SJSA1 (cell line): ENCODE results near the gene MYO7A. TPM values are rescaled to one million over a fixed set of nuclear protein-coding genes. Genes with fewer than 3 reads are reported as not detected.
A peak's percentile ranks its signal among the peaks of the same experiment; 100 is the strongest.

Source experiments
- DNase-seq, 2 experiments: peaks; one replicate each; pipeline ENCODE4 v3.0.0-alpha.2; 2015 to 2020; ENCODE audit warnings: low spot score in 2 of 2, low read depth in 1 of 2
- H3K27ac ChIP-seq: fragments of 250-450 bp; sonication (Bioruptor Pico); 2 replicates; pipeline ENCODE4 v1.5.1; 2020; ENCODE audit warnings: mild to moderate bottlenecking, moderate library complexity
- H3K27me3 ChIP-seq: fragments of 250-450 bp; sonication (Bioruptor Pico); replicated peaks from 2 replicates; pipeline ENCODE4 v1.5.1; 2020; ENCODE audit warnings: mild to moderate bottlenecking, moderate library complexity
- H3K36me3 ChIP-seq: fragments of 250-450 bp; sonication (Bioruptor Pico); 2 replicates; pipeline ENCODE4 v1.5.1; 2020; ENCODE audit warnings: mild to moderate bottlenecking
- H3K4me1 ChIP-seq: fragments of 250-450 bp; sonication (Bioruptor Pico); replicated peaks from 2 replicates; pipeline ENCODE4 v1.6.1; 2021; ENCODE audit warnings: mild to moderate bottlenecking
- H3K4me3 ChIP-seq: fragments of 250-450 bp; sonication (Bioruptor Pico); 2 replicates; pipeline ENCODE4 v1.5.1; 2020; ENCODE audit warnings: mild to moderate bottlenecking
- H3K9me3 ChIP-seq: fragments of 250-450 bp; sonication (Bioruptor Pico); replicated peaks from 2 replicates; pipeline ENCODE4 v1.5.1; 2020; ENCODE audit warnings: mild to moderate bottlenecking
- total RNA-seq: library from RNA; depleted of rRNA; stranded (reverse); fragments of >200 nt; shearing (Covaris generic); gene quantifications from 2 replicates; pipeline ENCODE4 v1.2.3, GENCODE V29; 2014

The MYO7A gene
- total RNA-seq, 1 experiment from 2014 or later, result not detected

GRCh38 chr11:77131560-77131959, 3.5 kb downstream of the MYO7A start:
- Histone ChIP-seq H3K4me1 (peaks cover 18% of the 10 kb centered on the region), H3K36me3 (no peaks in the 10 kb centered on the region), H3K9me3 (no peaks in the 10 kb centered on the region), H3K27ac (no peak overlapping the region), H3K4me3 (no peak overlapping the region), H3K27me3 (no peaks in the 10 kb centered on the region)
- no peak for DNase-seq

GRCh38 chr11:77135069-77135468, 7.0 kb downstream of the MYO7A start:
- H3K36me3 ChIP-seq, result no peaks in the 10 kb centered on the region
- H3K27me3 ChIP-seq, result no peaks in the 10 kb centered on the region
- H3K4me1 ChIP-seq, result peaks cover 5% of the 10 kb centered on the region
- no peak overlapping the region for H3K4me3 ChIP-seq
- DNase-seq, result no peak
- H3K9me3 ChIP-seq, result no peaks in the 10 kb centered on the region
- no peak overlapping the region for H3K27ac ChIP-seq

GRCh38 chr11:77136074-77136473, 8.0 kb downstream of the MYO7A start:
- Histone ChIP-seq H3K27ac (no peak overlapping the region), H3K4me1 (peaks cover 5% of the 10 kb centered on the region), H3K27me3 (no peaks in the 10 kb centered on the region), H3K9me3 (no peaks in the 10 kb centered on the region), H3K36me3 (no peaks in the 10 kb centered on the region), H3K4me3 (no peak overlapping the region)
- DNase-seq, result peak in 1 of 2 experiments; percentile 22

GRCh38 chr11:77136784-77137420, 8.9 kb downstream of the MYO7A start:
- Histone ChIP-seq H3K4me3 (no peak overlapping the region), H3K27ac (no peak overlapping the region), H3K4me1 (peaks cover 5% of the 10 kb centered on the region), H3K36me3 (no peaks in the 10 kb centered on the region), H3K9me3 (no peaks in the 10 kb centered on the region), H3K27me3 (no peaks in the 10 kb centered on the region)
- DNase-seq, result no peak

GRCh38 chr11:77137421-77137820, 9.4 kb downstream of the MYO7A start:
- no peak for DNase-seq
- Histone ChIP-seq H3K36me3 (no peaks in the 10 kb centered on the region), H3K4me1 (peaks cover 5% of the 10 kb centered on the region), H3K9me3 (no peaks in the 10 kb centered on the region), H3K4me3 (no peak overlapping the region), H3K27me3 (no peaks in the 10 kb centered on the region), H3K27ac (no peak overlapping the region)

- no peaks in the 10 kb centered on the region for H3K27me3 ChIP-seq
- no peak overlapping the region for H3K27ac ChIP-seq
- no peak for DNase-seq
- peaks cover 5% of the 10 kb centered on the region for H3K4me1 ChIP-seq
- no peaks in the 10 kb centered on the region for H3K9me3 ChIP-seq
- H3K4me3 ChIP-seq, result no peak overlapping the region
- no peaks in the 10 kb centered on the region for H3K36me3 ChIP-seq
Observed at GRCh38 chr11:77138106-77138649, 10.1 kb downstream of the MYO7A start.

- DNase-seq, result no peak
- no peaks in the 10 kb centered on the region for H3K36me3 ChIP-seq
- H3K27ac ChIP-seq, result no peak overlapping the region
- peaks cover 5% of the 10 kb centered on the region for H3K4me1 ChIP-seq
- no peaks in the 10 kb centered on the region for H3K9me3 ChIP-seq
- no peaks in the 10 kb centered on the region for H3K27me3 ChIP-seq
- no peak overlapping the region for H3K4me3 ChIP-seq
Observed at GRCh38 chr11:77139201-77139600, 11.2 kb downstream of the MYO7A start.

GRCh38 chr11:77140231-77140851, 12.3 kb downstream of the MYO7A start:
- H3K4me1 ChIP-seq, result peaks cover 5% of the 10 kb centered on the region
- DNase-seq, result no peak
- H3K27ac ChIP-seq, result no peak overlapping the region

GRCh38 chr11:77141034-77141433, 13.0 kb downstream of the MYO7A start:
- no peaks in the 10 kb centered on the region for H3K27me3 ChIP-seq
- H3K4me3 ChIP-seq, result no peak overlapping the region
- DNase-seq, result no peak
- no peak overlapping the region for H3K27ac ChIP-seq
- no peaks in the 10 kb centered on the region for H3K9me3 ChIP-seq
- no peaks in the 10 kb centered on the region for H3K36me3 ChIP-seq
- H3K4me1 ChIP-seq, result no peaks in the 10 kb centered on the region; the same call in 1 of the 2 replicates

More at GRCh38 chr11:77140231-77140851, 12.3 kb downstream of the MYO7A start:
- no peaks in the 10 kb centered on the region for H3K9me3 ChIP-seq
- no peak overlapping the region for H3K4me3 ChIP-seq
- no peaks in the 10 kb centered on the region for H3K27me3 ChIP-seq
- H3K36me3 ChIP-seq, result no peaks in the 10 kb centered on the region

GRCh38 chr11:77141475-77141874, 13.4 kb downstream of the MYO7A start:
- H3K36me3 ChIP-seq, result no peaks in the 10 kb centered on the region
- H3K27ac ChIP-seq, result no peak overlapping the region
- no peaks in the 10 kb centered on the region for H3K27me3 ChIP-seq
- no peak for DNase-seq
- H3K4me3 ChIP-seq, result no peak overlapping the region
- no peaks in the 10 kb centered on the region for H3K9me3 ChIP-seq
- no peaks in the 10 kb centered on the region for H3K4me1 ChIP-seq

GRCh38 chr11:77142091-77142975, 14.3 kb downstream of the MYO7A start:
- Histone ChIP-seq H3K36me3 (no peaks in the 10 kb centered on the region), H3K9me3 (no peaks in the 10 kb centered on the region), H3K4me1 (no peaks in the 10 kb centered on the region), H3K27ac (no peak overlapping the region), H3K4me3 (no peak overlapping the region), H3K27me3 (no peaks in the 10 kb centered on the region)
- no peak for DNase-seq

GRCh38 chr11:77143405-77144020, 15.5 kb downstream of the MYO7A start:
- no peaks in the 10 kb centered on the region for H3K27me3 ChIP-seq
- no peaks in the 10 kb centered on the region for H3K4me1 ChIP-seq
- no peak for DNase-seq
- no peaks in the 10 kb centered on the region for H3K9me3 ChIP-seq
- no peak overlapping the region for H3K4me3 ChIP-seq
- no peaks in the 10 kb centered on the region for H3K36me3 ChIP-seq
- H3K27ac ChIP-seq, result no peak overlapping the region

GRCh38 chr11:77144196-77144856, 16.3 kb downstream of the MYO7A start:
- Histone ChIP-seq H3K4me3 (no peak overlapping the region), H3K27ac (no peak overlapping the region), H3K4me1 (no peaks in the 10 kb centered on the region), H3K9me3 (no peaks in the 10 kb centered on the region), H3K36me3 (no peaks in the 10 kb centered on the region), H3K27me3 (no peaks in the 10 kb centered on the region)
- DNase-seq, result no peak
